Activated CD8-positive, alpha-beta memory T cell treated with anti-CD3 and anti-CD28 coated beads, Interleukin-2, amount 50 U/mL, for 1 hour (primary cell): ENCODE data around the gene TTLL13.
"Not testable (repeated sequence)": the region's sequence is repeated elsewhere in the genome, so short reads cannot be mapped to it uniquely, and the experiment has no call there.

Experiments used
- DNase-seq: peaks from one replicate; pipeline ENCODE4 v3.0.0-alpha.2; 2020; ENCODE audit errors: extremely low read depth

TTLL13 gene

DNA sequence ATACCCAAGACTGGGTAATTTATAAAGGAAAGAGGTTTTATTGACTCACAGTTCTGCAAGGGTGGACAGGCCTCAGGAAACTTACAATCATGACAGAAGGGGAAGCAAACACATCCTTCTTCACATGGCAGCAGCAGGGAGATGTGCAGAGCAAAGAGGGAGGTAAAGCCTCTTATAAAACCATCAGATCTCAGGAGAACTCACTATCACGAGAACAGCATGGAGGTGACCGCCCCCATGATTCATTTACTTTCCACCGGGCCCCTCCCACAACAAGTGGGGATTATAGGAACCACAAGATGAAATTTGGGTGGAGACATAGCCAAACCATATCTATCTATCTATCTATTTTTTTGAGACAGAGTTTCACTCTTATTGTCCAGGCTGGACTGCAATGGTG is 10.0 kb upstream of the TTLL13 start:
- DNase-seq: no peak

DNA sequence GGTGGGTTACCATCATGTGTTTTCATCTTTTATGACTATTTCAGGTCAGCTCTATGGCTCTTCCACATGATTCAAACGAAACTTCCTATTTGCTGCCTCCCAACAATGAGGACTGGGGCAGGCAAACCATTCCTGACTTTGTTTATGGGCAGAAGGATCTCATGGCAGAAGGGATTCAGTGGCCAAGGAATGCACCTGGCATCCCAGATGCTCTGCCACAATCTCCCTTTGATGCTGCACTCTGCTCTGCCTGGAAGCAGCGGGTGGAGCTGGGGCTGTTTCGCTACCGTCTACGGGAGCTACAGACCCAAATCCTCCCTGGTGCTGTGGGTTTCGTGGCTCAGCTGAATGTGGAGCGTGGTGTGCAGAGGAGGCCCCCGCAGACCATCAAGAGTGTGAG is 8.5 kb upstream of the TTLL13 start:
- DNase-seq: no peak

DNA sequence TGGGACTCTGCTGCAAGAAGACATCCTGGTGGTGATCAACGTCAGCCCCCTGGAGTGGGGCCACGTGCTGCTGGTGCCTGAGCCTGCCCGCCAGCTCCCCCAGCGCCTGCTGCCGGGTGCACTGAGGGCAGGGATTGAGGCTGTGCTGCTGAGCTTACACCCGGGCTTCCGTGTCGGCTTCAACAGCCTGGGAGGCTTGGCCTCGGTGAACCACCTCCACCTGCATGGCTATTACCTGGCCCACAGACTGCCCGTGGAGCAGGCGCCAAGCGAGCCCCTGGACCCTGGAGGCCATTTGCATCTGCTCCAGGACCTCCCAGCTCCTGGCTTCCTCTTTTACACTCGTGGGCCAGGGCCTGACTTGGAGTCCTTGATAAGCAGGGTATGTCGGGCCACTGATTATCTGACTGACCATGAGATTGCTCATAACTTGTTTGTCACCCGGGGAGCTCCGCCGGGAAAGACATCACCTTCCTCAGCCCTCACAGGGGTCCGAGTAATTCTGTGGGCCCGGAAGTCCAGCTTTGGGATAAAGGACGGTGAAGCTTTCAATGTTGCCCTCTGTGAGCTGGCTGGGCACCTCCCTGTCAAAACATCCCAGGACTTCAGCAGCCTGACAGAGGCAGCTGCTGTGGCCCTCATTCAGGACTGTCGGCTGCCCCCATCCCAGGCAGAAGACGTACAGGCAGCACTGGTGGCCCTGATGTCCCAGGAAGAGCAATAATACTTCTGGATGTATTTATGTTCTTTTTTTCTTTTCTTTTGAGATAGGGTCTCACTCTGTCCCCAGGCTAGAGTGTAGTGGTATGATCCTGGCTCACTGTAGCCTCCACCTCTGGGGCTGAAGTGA is 7.8 kb upstream of the TTLL13 start:
- no peak for DNase-seq

- no peak for DNase-seq
Observed at GRCh38 chr15:90243943-90244639, 5.3 kb upstream of the TTLL13 start.

DNA sequence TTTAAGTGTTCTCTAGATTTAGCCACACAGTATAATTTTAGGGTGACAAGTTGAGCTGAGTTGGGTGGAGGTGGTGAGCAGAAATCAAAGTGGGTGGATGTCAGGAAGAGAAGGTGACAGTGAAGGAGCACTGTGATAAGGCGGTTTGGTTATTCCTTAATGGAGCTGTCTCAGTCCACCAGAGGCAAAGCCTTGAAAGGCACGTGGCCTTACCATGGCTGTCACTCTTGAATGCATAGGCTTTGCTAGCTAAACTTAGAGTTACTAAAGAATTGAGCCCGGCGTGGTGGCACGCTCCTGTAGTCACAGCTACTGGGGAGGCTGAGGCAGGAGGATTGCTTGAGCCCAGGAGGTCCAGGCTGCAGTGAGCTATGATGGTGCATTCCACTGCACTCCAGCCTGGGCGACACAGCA is 560 bp upstream of the TTLL13 start:
- DNase-seq: no peak

GRCh38 chr15:90257776-90258175 is 8.4 kb downstream of the TTLL13 start:
- no peak for DNase-seq

- no peak for DNase-seq
Observed at GRCh38 chr15:90259524-90259923, 10.2 kb downstream of the TTLL13 start.

DNA sequence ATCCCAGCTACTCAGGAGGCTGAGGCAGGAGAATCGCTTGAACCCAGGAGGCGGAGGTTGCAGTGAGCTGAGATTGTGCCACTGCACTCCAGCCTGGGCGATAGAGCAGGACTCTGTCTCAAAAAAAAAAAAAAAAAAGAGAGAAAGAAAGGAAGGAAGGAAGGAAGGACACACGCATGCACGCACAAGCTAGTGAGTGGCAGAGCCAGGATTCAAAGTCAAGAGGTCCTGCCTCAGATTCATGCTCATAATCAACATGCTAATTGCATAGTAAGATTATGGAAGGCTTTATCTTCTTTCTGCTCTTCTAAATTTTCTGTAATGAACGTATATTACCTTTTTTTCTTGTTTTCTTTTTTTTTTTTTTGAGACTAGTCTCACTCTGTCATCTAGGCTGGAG is 11.4 kb downstream of the TTLL13 start:
- not testable (repeated sequence) for DNase-seq

DNA sequence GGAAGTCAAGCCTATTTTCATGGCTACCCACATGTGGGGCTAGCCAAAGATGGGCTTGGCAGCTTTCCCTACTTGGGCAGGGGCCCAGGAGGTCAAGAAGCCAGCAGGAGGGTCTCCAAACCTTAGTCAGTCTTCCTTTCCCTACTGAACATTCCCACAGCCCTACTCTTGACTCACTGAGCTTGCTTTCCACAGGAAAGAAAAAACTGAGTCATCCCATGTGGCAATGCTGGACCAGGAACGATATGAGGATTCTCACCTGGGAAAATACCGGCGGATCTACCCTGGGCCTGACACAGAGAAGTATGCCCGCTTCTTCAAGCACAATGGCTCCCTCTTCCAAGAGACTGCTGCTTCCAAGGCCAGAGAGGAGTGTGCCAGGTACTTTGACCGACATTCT is 12.5 kb downstream of the TTLL13 start:
- DNase-seq: no peak

DNA sequence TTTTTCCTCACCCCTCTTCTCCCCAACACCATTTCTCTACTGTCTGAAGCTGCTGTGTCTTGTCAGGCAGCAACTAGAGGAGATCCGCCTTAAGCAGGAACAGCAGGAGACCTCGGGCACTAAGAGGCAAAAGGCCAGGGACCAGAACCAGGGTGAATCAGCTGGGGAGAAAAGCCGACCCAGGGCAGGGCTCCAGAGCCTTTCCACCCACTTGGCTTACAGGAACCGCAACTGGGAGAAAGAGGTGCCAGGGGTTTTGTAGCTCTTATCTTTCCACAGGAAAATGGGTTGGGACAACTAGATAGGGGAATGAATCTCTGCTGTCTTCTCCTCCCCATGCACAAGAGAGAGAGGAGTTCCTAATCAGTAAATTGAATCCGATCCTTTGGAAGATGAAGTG is 13.1 kb downstream of the TTLL13 start:
- no peak for DNase-seq

- DNase-seq: no peak
Observed at GRCh38 chr15:90264671-90265070, 15.3 kb downstream of the TTLL13 start.

DNA sequence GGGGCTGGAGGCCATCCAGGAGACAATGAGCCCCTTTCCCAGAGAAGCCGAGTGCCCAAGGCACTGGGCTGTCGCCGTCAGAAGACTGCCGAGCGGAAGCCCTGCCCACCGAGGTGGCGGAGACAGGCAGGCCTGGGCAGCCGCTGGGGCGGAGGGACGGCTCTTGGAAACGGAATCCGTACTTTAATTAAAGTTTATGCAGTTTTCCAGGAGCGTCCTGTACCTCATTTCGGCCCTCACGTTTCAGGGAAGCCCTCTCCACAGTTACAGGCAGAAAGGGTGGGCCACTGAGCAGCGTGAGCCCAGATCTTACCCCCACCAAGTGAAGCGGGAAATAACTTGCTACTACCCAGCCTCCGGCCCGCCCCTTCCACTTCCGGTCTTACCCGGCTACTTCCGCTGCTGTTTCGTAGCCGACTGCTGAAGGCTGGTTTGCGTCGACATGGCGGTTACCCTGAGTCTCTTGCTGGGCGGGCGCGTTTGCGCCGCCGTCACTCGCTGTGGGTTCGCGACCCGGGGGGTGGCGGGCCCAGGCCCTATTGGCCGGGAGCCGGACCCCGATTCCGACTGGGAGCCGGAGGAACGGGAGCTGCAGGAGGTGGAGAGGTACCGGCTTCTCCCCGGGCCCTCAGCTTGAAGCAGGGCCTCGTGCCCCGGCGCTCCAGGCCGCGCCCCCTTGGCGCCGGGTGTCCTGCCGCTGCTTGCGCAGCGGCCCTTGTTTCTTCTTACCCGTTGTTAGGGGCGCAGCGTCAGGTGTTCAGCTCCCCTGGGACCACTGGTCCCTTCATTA is 16.1 kb downstream of the TTLL13 start, which contains the start of gene NGRN:
Gene NGRN, plus strand, starts transcription at position 402 of the 790 bp plus-strand sequence. Its CDS starts 41 bp downstream, at position 443.
- DNase-seq: peak; percentile 71

- no peak for DNase-seq
Observed at GRCh38 chr15:90266061-90266431, 16.7 kb downstream of the TTLL13 start.

DNA sequence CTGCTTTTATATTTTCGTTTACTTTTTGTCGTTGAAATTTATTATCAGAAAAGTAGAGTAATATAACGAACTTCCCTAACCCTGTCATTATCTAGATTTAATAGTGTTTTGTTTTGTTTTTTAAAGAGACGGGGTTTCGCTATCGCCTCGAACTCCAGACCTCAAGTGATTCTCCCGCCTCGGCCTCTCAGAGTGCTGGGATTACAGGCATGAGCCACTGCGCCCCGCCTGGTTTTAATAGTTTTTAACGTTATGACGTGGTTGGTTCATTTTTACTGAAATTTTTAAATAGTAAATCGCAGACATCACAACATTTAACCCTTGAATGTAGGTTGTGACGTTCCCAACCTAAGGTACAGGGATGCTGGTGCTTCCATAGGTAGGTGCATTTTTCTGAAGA is 17.1 kb downstream of the TTLL13 start:
- DNase-seq: no peak

DNA sequence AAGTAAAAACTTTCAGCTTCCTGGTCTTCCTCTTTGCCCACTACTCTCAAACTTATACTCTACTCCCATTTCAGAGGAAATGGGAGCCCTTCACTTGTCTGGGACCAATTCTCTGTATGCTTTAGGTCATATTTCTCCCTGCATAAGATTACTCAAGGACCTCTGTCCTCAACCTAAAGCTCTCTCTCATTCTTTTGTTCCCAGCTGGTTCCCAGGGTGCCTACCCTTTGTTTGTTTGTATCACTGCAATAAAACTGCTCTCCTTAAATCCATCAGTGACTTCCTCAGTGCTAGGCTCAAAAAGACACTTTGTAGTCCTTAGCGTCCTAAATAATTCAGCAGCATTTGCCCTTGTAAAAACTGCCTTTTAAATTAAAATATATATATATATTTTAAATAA is 19.1 kb downstream of the TTLL13 start:
- DNase-seq: no peak

- DNase-seq: no peak
Observed at GRCh38 chr15:90270502-90271150, 21.3 kb downstream of the TTLL13 start.

DNA sequence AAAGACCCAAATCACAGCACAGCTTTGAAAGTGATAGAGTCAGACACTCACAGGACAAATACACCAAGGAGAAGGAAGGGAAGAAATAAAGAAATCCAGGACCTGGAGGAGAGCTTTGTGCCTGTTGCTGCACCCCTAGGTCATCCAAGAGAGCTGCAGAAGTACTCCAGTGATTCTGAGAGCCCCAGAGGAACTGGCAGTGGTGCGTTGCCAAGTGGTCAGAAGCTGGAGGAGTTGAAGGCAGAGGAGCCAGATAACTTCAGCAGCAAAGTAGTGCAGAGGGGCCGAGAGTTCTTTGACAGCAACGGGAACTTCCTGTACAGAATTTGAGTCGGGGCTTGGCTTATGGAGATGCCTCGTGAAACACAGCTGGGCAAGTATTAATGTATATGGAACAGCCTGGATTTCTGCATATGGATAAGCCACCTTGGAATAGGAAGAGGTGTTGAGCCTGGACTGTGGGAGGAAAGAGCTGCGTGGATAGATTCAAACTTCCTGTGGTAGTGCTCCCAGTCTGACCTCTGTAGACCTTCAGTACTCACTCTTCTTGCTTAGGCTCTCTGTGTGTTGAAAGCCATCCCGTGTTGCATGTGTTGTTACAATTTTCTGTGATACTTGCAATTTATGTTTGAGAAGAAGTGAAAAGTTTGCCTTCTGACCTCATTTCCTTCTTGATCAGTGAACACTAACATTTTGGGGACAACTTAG is 22.3 kb downstream of the TTLL13 start:
- DNase-seq: no peak

GRCh38 chr15:90278467-90278866 is 29.1 kb downstream of the TTLL13 start:
- DNase-seq: not testable (repeated sequence)

DNA sequence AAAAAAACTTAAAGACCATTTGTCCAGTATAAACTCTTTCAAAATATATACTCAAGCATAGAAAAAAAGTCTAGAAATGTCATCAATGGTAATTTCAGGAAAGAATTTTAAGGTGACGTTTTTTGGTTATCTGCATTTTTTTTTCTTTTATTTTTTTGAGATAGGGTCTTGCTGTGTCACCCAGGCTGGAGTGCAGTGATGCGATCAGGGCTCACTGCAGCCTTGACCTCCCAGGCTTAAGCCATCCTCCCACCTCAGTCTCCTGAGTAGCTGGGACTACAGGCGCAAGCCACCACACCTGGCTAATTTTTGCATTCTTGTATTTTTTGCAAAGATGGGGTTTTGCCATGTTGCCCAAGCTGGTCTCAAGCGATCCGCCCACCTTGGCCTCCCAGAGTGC is 31.4 kb downstream of the TTLL13 start:
- DNase-seq: not testable (repeated sequence)

DNA sequence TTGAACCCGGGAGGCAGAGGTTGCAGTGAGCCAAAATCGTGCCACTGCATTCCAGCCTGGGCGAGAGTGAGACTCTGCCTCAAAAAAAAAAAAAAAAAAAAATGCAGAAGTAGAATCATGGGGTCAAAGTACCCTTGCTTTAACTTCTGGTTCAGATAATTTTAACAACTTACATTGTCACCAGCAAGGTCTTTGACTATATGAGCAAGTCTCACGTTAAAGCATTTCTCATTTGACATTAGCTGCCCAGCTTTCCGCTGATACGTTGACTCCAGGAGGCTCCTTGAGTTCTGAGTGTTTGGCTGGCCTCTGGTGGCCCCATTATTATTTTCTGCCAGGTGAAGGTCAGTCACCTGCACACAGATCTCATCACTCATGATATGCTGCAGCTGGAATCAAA is 32.3 kb downstream of the TTLL13 start:
- not testable (repeated sequence) for DNase-seq

GRCh38 chr15:90286678-90287077 is 37.3 kb downstream of the TTLL13 start:
- no peak for DNase-seq
